ENCODE data around the gene NOC3L.
A peak's percentile ranks its signal among the peaks of the same experiment; 100 is the strongest.
"Not testable (repeated sequence)": the region's sequence is repeated elsewhere in the genome, so short reads cannot be mapped to it uniquely, and the experiment has no call there.

Gene NOC3L

GRCh38 chr10:94362360-94363250 lies at the start of gene NOC3L:
Gene NOC3L (minus strand): TSS chr10:94362939. CDS start chr10:94362838, 101 bp downstream.
- DNase-seq (ENCODE audit: low spot score in 2 of 2) = peak; percentile 87 to 96
- Mint-ChIP-seq H3K27ac (peak within 1 kb of the TSS; percentile 98), H3K36me3 (peaks cover 47% of the 10 kb centered on the region), H3K4me1 (peaks cover 36% of the 10 kb centered on the region), H3K9me3 (no peaks in the 10 kb centered on the region), H3K4me3 (peak within 1 kb of the TSS; percentile 93)
- peak; percentile 98 for ATAC-seq

GRCh38 chr10:94412449-94412848 lies 49.7 kb upstream of the NOC3L start:
- no peak for ATAC-seq
- no peaks in the 10 kb centered on the region for H3K4me1 Mint-ChIP-seq
- no peaks in the 10 kb centered on the region for H3K36me3 Mint-ChIP-seq
- no peaks in the 10 kb centered on the region for H3K9me3 Mint-ChIP-seq
- H3K4me3 Mint-ChIP-seq = no peak overlapping the region
- no peak for DNase-seq (ENCODE audit: low spot score in 2 of 2)
- no peak overlapping the region for H3K27ac Mint-ChIP-seq

- H3K4me3 Mint-ChIP-seq = no peak overlapping the region
- no peaks in the 10 kb centered on the region for H3K36me3 Mint-ChIP-seq
- H3K4me1 Mint-ChIP-seq = no peaks in the 10 kb centered on the region
- no peak overlapping the region for H3K27ac Mint-ChIP-seq
- no peaks in the 10 kb centered on the region for H3K9me3 Mint-ChIP-seq
- ATAC-seq (no peak), DNase-seq (ENCODE audit: low spot score in 2 of 2) (no peak)
These were observed 48.6 kb upstream of the NOC3L start for GRCh38 chr10:94411304-94411703.

- no peak overlapping the region for H3K4me3 Mint-ChIP-seq
- H3K9me3 Mint-ChIP-seq = no peaks in the 10 kb centered on the region
- H3K4me1 Mint-ChIP-seq = no peaks in the 10 kb centered on the region
- no peaks in the 10 kb centered on the region for H3K36me3 Mint-ChIP-seq
- DNase-seq (ENCODE audit: low spot score in 2 of 2) (no peak), ATAC-seq (no peak)
- no peak overlapping the region for H3K27ac Mint-ChIP-seq
These were observed 46.4 kb upstream of the NOC3L start for GRCh38 chr10:94409021-94409657.

- Mint-ChIP-seq H3K4me1 (no peaks in the 10 kb centered on the region), H3K36me3 (no peaks in the 10 kb centered on the region), H3K9me3 (no peaks in the 10 kb centered on the region), H3K4me3 (no peak overlapping the region), H3K27ac (no peak overlapping the region)
- ATAC-seq (no peak), DNase-seq (ENCODE audit: low spot score in 2 of 2) (no peak)
These were observed 44.9 kb upstream of the NOC3L start for GRCh38 chr10:94407668-94408067.

GRCh38 chr10:94405406-94405805 lies 42.7 kb upstream of the NOC3L start:
- H3K36me3 Mint-ChIP-seq = no peaks in the 10 kb centered on the region
- no peak overlapping the region for H3K4me3 Mint-ChIP-seq
- H3K27ac Mint-ChIP-seq = no peak overlapping the region

GRCh38 chr10:94403380-94404213 lies 40.9 kb upstream of the NOC3L start:
- Mint-ChIP-seq H3K4me1 (no peaks in the 10 kb centered on the region), H3K4me3 (peak overlapping the region; percentile 62), H3K27ac (no peak overlapping the region), H3K36me3 (no peaks in the 10 kb centered on the region), H3K9me3 (no peaks in the 10 kb centered on the region)
- ATAC-seq (peak; percentile 67), DNase-seq (ENCODE audit: low spot score in 2 of 2) (peak in 1 of 2 donors; percentile 52)

More at GRCh38 chr10:94405406-94405805, 42.7 kb upstream of the NOC3L start:
- ATAC-seq (no peak), DNase-seq (ENCODE audit: low spot score in 2 of 2) (no peak)
- Mint-ChIP-seq H3K4me1 (no peaks in the 10 kb centered on the region), H3K9me3 (no peaks in the 10 kb centered on the region)

- H3K9me3 Mint-ChIP-seq = no peaks in the 10 kb centered on the region
- DNase-seq (ENCODE audit: low spot score in 2 of 2) (peak in 1 of 2 donors; percentile 18), ATAC-seq (peak; percentile 56)
- H3K4me3 Mint-ChIP-seq = peak overlapping the region; percentile 62
- H3K4me1 Mint-ChIP-seq = no peaks in the 10 kb centered on the region
- no peak overlapping the region for H3K27ac Mint-ChIP-seq
- no peaks in the 10 kb centered on the region for H3K36me3 Mint-ChIP-seq
These were observed 40.2 kb upstream of the NOC3L start for GRCh38 chr10:94402843-94403379.

- Mint-ChIP-seq H3K36me3 (no peaks in the 10 kb centered on the region), H3K9me3 (no peaks in the 10 kb centered on the region), H3K4me1 (no peaks in the 10 kb centered on the region), H3K4me3 (peak within 1 kb of the TSS; percentile 62), H3K27ac (no peak within 1 kb of the TSS)
- peak in 1 of 2 donors; percentile 65 for DNase-seq (ENCODE audit: low spot score in 2 of 2)
- peak; percentile 76 for ATAC-seq
These were observed 39.6 kb upstream of the NOC3L start, which contains the start of gene TBC1D12 for GRCh38 chr10:94402204-94402842. Gene TBC1D12 (plus strand): TSS chr10:94402541. CDS start chr10:94402614, 73 bp downstream.

GRCh38 chr10:94398762-94399161 lies 36.0 kb upstream of the NOC3L start:
- no peak overlapping the region for H3K4me3 Mint-ChIP-seq

GRCh38 chr10:94397549-94398370 lies 35.0 kb upstream of the NOC3L start:
- DNase-seq (ENCODE audit: low spot score in 2 of 2) (peak in 1 of 2 donors; percentile 8), ATAC-seq (no peak)
- Mint-ChIP-seq H3K36me3 (no peaks in the 10 kb centered on the region), H3K4me3 (no peak overlapping the region), H3K27ac (no peak overlapping the region), H3K4me1 (no peaks in the 10 kb centered on the region), H3K9me3 (no peaks in the 10 kb centered on the region)

More at GRCh38 chr10:94398762-94399161, 36.0 kb upstream of the NOC3L start:
- Mint-ChIP-seq H3K4me1 (no peaks in the 10 kb centered on the region), H3K36me3 (no peaks in the 10 kb centered on the region), H3K27ac (no peak overlapping the region), H3K9me3 (no peaks in the 10 kb centered on the region)
- ATAC-seq (no peak), DNase-seq (ENCODE audit: low spot score in 2 of 2) (peak in 1 of 2 donors; percentile 15)

- H3K9me3 Mint-ChIP-seq; ATAC-seq; H3K4me1 Mint-ChIP-seq; DNase-seq (ENCODE audit: low spot score in 2 of 2); H3K36me3 Mint-ChIP-seq; H3K27ac Mint-ChIP-seq; H3K4me3 Mint-ChIP-seq: not testable (repeated sequence)
These were observed 29.4 kb upstream of the NOC3L start for GRCh38 chr10:94392117-94392516.

- not testable (repeated sequence) for H3K4me3 Mint-ChIP-seq, H3K9me3 Mint-ChIP-seq, ATAC-seq
These were observed 23.0 kb upstream of the NOC3L start for GRCh38 chr10:94385733-94386132.

GRCh38 chr10:94383530-94383929 lies 20.8 kb upstream of the NOC3L start:
- Mint-ChIP-seq H3K9me3 (no peaks in the 10 kb centered on the region), H3K36me3 (no peaks in the 10 kb centered on the region), H3K4me3 (no peak overlapping the region), H3K27ac (no peak overlapping the region), H3K4me1 (no peaks in the 10 kb centered on the region)
- ATAC-seq = no peak
- no peak for DNase-seq (ENCODE audit: low spot score in 2 of 2)

More at GRCh38 chr10:94385733-94386132, 23.0 kb upstream of the NOC3L start:
- not testable (repeated sequence) for H3K4me1 Mint-ChIP-seq; DNase-seq (ENCODE audit: low spot score in 2 of 2); H3K36me3 Mint-ChIP-seq; H3K27ac Mint-ChIP-seq

Data from stimulated activated effector memory CD8-positive, alpha-beta T cell treated with anti-CD3 and anti-CD28 coated beads, Interleukin-12 subunit alpha, Interleukin-12 subunit beta, amount 100 ng/mL, for 72 hours (primary cell).